Measurements from ENCODE around the gene SPATA13.

Gene SPATA13

GRCh38 chr13:24267274-24267673, 106.8 kb downstream of the SPATA13 start:
- H3K36me3 ChIP-seq (ENCODE audit: control insufficient read depth in 1 of 2, insufficient read depth in 2 of 2, low read length in 2 of 2): no peaks in the 10 kb centered on the region
- no peak overlapping the region for H2AFZ ChIP-seq (ENCODE audit: insufficient read depth, low read length, poor library complexity)
- H4K12ac ChIP-seq (ENCODE audit: low read depth, low read length): no peak overlapping the region
- H3K4ac ChIP-seq (ENCODE audit: low read depth, low read length): no peak overlapping the region
- peaks cover 4 to 10% of the 10 kb centered on the region in 2 experiments for H3K4me1 ChIP-seq (ENCODE audit: control insufficient read depth in 1 of 2, insufficient read depth in 2 of 2, low read length in 2 of 2)
- H3K23ac ChIP-seq (ENCODE audit: low read length): no peak overlapping the region
- no CpG with 5 or more reads among the region's 3 CpGs for WGBS (ENCODE audit: extremely low coverage, insufficient coverage, insufficient read length)
- no peak overlapping the region for H2BK5ac ChIP-seq (ENCODE audit: low read depth, low read length, poor library complexity)
- H3K79me2 ChIP-seq (ENCODE audit: control insufficient read depth, insufficient read depth, low read length, poor library complexity): no peaks in the 10 kb centered on the region
- no peak overlapping the region for H4K91ac ChIP-seq (ENCODE audit: low read depth, low read length)
- no peak overlapping the region for H2BK12ac ChIP-seq (ENCODE audit: low read length)
- H4K8ac ChIP-seq (ENCODE audit: low read depth, low read length): no peak overlapping the region
- H3K4me3 ChIP-seq (ENCODE audit: low read depth, low read length): no peak overlapping the region
- no peak for DNase-seq
- H3K14ac ChIP-seq (ENCODE audit: low read length): no peak overlapping the region
- H3K4me2 ChIP-seq (ENCODE audit: low read length): no peak overlapping the region
- no peaks in the 10 kb centered on the region for H3K27me3 ChIP-seq (ENCODE audit: insufficient read depth, low read length)
- H3K79me1 ChIP-seq (ENCODE audit: low read length): peaks cover 4% of the 10 kb centered on the region
- no peaks in the 10 kb centered on the region for H3K9me3 ChIP-seq (ENCODE audit: insufficient read depth, low read depth, low read length)
- no peak overlapping the region for H2AK5ac ChIP-seq (ENCODE audit: low read length)
- no peak overlapping the region for H3K18ac ChIP-seq (ENCODE audit: low read length)
- H3K9ac ChIP-seq (ENCODE audit: low read length): no peak overlapping the region
- no peak overlapping the region for H2BK120ac ChIP-seq (ENCODE audit: insufficient read depth, low read length, poor library complexity)
- H3K27ac ChIP-seq (ENCODE audit: low read depth, low read length): no peak overlapping the region

GRCh38 chr13:24267801-24268200, 107.3 kb downstream of the SPATA13 start:
- Histone ChIP-seq H3K4me1 (ENCODE audit: control insufficient read depth in 1 of 2, insufficient read depth in 2 of 2, low read length in 2 of 2) (peaks cover 6 to 10% of the 10 kb centered on the region in 2 experiments), H2BK12ac (ENCODE audit: low read length) (no peak overlapping the region), H3K9me3 (ENCODE audit: insufficient read depth, low read depth, low read length) (no peaks in the 10 kb centered on the region), H3K4me3 (ENCODE audit: low read depth, low read length) (no peak overlapping the region), H4K12ac (ENCODE audit: low read depth, low read length) (no peak overlapping the region), H2AK5ac (ENCODE audit: low read length) (no peak overlapping the region), H3K14ac (ENCODE audit: low read length) (no peak overlapping the region), H3K4ac (ENCODE audit: low read depth, low read length) (no peak overlapping the region), H3K23ac (ENCODE audit: low read length) (no peak overlapping the region), H2AFZ (ENCODE audit: insufficient read depth, low read length, poor library complexity) (no peak overlapping the region), H3K9ac (ENCODE audit: low read length) (no peak overlapping the region), H2BK120ac (ENCODE audit: insufficient read depth, low read length, poor library complexity) (no peak overlapping the region), H3K4me2 (ENCODE audit: low read length) (no peak overlapping the region), H4K91ac (ENCODE audit: low read depth, low read length) (no peak overlapping the region), H2BK5ac (ENCODE audit: low read depth, low read length, poor library complexity) (no peak overlapping the region), H3K18ac (ENCODE audit: low read length) (no peak overlapping the region), H3K36me3 (ENCODE audit: control insufficient read depth in 1 of 2, insufficient read depth in 2 of 2, low read length in 2 of 2) (no peaks in the 10 kb centered on the region), H3K79me1 (ENCODE audit: low read length) (peaks cover 4% of the 10 kb centered on the region), H4K8ac (ENCODE audit: low read depth, low read length) (no peak overlapping the region), H3K27me3 (ENCODE audit: insufficient read depth, low read length) (no peaks in the 10 kb centered on the region), H3K27ac (ENCODE audit: low read depth, low read length) (no peak overlapping the region), H3K79me2 (ENCODE audit: control insufficient read depth, insufficient read depth, low read length, poor library complexity) (no peaks in the 10 kb centered on the region)
- DNase-seq: no peak
- WGBS (ENCODE audit: extremely low coverage, insufficient coverage, insufficient read length): no CpG with 5 or more reads among the region's 2 CpGs

- H3K4me3 ChIP-seq (ENCODE audit: low read depth, low read length): no peak overlapping the region
- no peak overlapping the region for H3K18ac ChIP-seq (ENCODE audit: low read length)
- H3K4me1 ChIP-seq (ENCODE audit: control insufficient read depth in 1 of 2, insufficient read depth in 2 of 2, low read length in 2 of 2): peaks cover 6 to 10% of the 10 kb centered on the region in 2 experiments
- H3K79me2 ChIP-seq (ENCODE audit: control insufficient read depth, insufficient read depth, low read length, poor library complexity): no peaks in the 10 kb centered on the region
- no CpG with 5 or more reads among the region's 4 CpGs for WGBS (ENCODE audit: extremely low coverage, insufficient coverage, insufficient read length)
- no peaks in the 10 kb centered on the region for H3K27me3 ChIP-seq (ENCODE audit: insufficient read depth, low read length)
- H3K27ac ChIP-seq (ENCODE audit: low read depth, low read length): no peak overlapping the region
- no peak overlapping the region for H3K14ac ChIP-seq (ENCODE audit: low read length)
- no peak overlapping the region for H3K23ac ChIP-seq (ENCODE audit: low read length)
- H2AFZ ChIP-seq (ENCODE audit: insufficient read depth, low read length, poor library complexity): no peak overlapping the region
- no peak overlapping the region for H2BK12ac ChIP-seq (ENCODE audit: low read length)
- H3K4ac ChIP-seq (ENCODE audit: low read depth, low read length): no peak overlapping the region
- no peaks in the 10 kb centered on the region for H3K36me3 ChIP-seq (ENCODE audit: control insufficient read depth in 1 of 2, insufficient read depth in 2 of 2, low read length in 2 of 2)
- H4K91ac ChIP-seq (ENCODE audit: low read depth, low read length): no peak overlapping the region
- no peak overlapping the region for H2AK5ac ChIP-seq (ENCODE audit: low read length)
- no peak overlapping the region for H4K8ac ChIP-seq (ENCODE audit: low read depth, low read length)
- H4K12ac ChIP-seq (ENCODE audit: low read depth, low read length): no peak overlapping the region
- no peak overlapping the region for H3K9ac ChIP-seq (ENCODE audit: low read length)
- H3K4me2 ChIP-seq (ENCODE audit: low read length): no peak overlapping the region
- DNase-seq: peak; percentile 82 to 91
- no peak overlapping the region for H2BK120ac ChIP-seq (ENCODE audit: insufficient read depth, low read length, poor library complexity)
- H3K9me3 ChIP-seq (ENCODE audit: insufficient read depth, low read depth, low read length): no peaks in the 10 kb centered on the region
- peaks cover 4% of the 10 kb centered on the region for H3K79me1 ChIP-seq (ENCODE audit: low read length)
- no peak overlapping the region for H2BK5ac ChIP-seq (ENCODE audit: low read depth, low read length, poor library complexity)
These were observed 109.3 kb downstream of the SPATA13 start for GRCh38 chr13:24269821-24270220.

- Histone ChIP-seq H2BK12ac (ENCODE audit: low read length) (peak overlapping the region; percentile 11), H3K4me2 (ENCODE audit: low read length) (no peak overlapping the region), H3K27ac (ENCODE audit: low read depth, low read length) (no peak overlapping the region), H3K14ac (ENCODE audit: low read length) (no peak overlapping the region), H3K23ac (ENCODE audit: low read length) (no peak overlapping the region), H3K9ac (ENCODE audit: low read length) (no peak overlapping the region), H3K79me1 (ENCODE audit: low read length) (peaks cover 4% of the 10 kb centered on the region), H2BK5ac (ENCODE audit: low read depth, low read length, poor library complexity) (no peak overlapping the region), H2AFZ (ENCODE audit: insufficient read depth, low read length, poor library complexity) (peak overlapping the region; percentile 15), H4K12ac (ENCODE audit: low read depth, low read length) (no peak overlapping the region), H4K91ac (ENCODE audit: low read depth, low read length) (peak overlapping the region; percentile 21), H3K79me2 (ENCODE audit: control insufficient read depth, insufficient read depth, low read length, poor library complexity) (no peaks in the 10 kb centered on the region), H2BK120ac (ENCODE audit: insufficient read depth, low read length, poor library complexity) (no peak overlapping the region), H3K36me3 (ENCODE audit: control insufficient read depth in 1 of 2, insufficient read depth in 2 of 2, low read length in 2 of 2) (no peaks in the 10 kb centered on the region), H3K9me3 (ENCODE audit: insufficient read depth, low read depth, low read length) (no peaks in the 10 kb centered on the region), H3K18ac (ENCODE audit: low read length) (no peak overlapping the region), H3K4ac (ENCODE audit: low read depth, low read length) (no peak overlapping the region), H2AK5ac (ENCODE audit: low read length) (no peak overlapping the region), H3K27me3 (ENCODE audit: insufficient read depth, low read length) (no peaks in the 10 kb centered on the region), H3K4me3 (ENCODE audit: low read depth, low read length) (no peak overlapping the region), H4K8ac (ENCODE audit: low read depth, low read length) (peak overlapping the region; percentile 4), H3K4me1 (ENCODE audit: control insufficient read depth in 1 of 2, insufficient read depth in 2 of 2, low read length in 2 of 2) (peaks cover 6 to 10% of the 10 kb centered on the region in 2 experiments)
- no CpG with 5 or more reads among the region's 10 CpGs for whole genome bisulfite sequencing (ENCODE audit: extremely low coverage, insufficient coverage, insufficient read length)
- peak; percentile 12 to 43 for DNase-seq
These were observed 110.2 kb downstream of the SPATA13 start for GRCh38 chr13:24270639-24271141.

Data from trophoblast cell (in vitro differentiated cells and primary cell).